Regular cardiac myocyte (primary cell): ENCODE data around the gene IPO5. TPM values are rescaled to one million over a fixed set of nuclear protein-coding genes. Genes with fewer than 3 reads are reported as not detected.

Experiments
- total RNA-seq: library from RNA; depleted of rRNA; stranded (reverse); fragments of >200 nt; gene quantifications from 2 replicates; pipeline ENCODE4 v1.2.3, GENCODE V29; 2014

Gene IPO5
- total RNA-seq, result 250 and 314 TPM in 2 replicates

GRCh38 chr13:97953376-97953970 is at the start of gene IPO5:
IPO5 (plus strand) TSS chr13:97953675; CDS start chr13:97976697, 23,022 bp downstream.

Other genes with a start within 250 kb of the IPO5 start
- 18.6 and 27.2 TPM in 2 replicates for gene FARP1, start 189.4 kb downstream of the IPO5 start, total RNA-seq
- gene RNF113B, start 223.6 kb downstream of the IPO5 start, total RNA-seq, result not detected in 2 replicates